ENCODE results near the gene LRRC43.
"Not testable (repeated sequence)": the region's sequence is repeated elsewhere in the genome, so short reads cannot be mapped to it uniquely, and the experiment has no call there.

Gene LRRC43

DNA sequence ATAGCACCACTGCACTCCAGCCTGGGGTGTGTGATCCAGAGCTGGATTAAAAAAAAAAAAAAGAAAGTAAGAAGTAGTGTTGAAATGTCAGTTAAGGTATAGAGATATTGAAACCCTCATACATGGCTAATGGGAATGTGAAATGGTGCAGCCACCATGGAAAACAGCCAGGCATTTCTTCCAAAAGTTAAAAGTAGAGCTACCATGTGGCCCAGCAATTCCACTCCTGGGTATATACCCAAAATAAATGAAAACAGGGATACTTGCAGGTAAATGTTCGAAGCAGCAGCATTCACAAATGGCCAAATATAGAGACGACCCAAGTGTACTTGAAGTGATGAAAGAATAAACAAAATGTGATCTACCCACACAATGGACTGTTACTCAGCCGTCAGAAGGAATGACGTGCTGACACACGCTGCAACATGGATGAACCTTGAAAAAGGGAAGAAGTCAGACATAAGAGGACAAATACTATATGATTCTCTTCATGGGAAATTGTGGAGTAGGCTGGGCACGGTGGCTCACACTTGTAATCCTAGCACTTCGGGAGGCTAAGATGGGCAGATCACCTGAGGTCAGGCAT, 24.1 kb upstream of the LRRC43 start:
- DNase-seq, result no peak

DNA sequence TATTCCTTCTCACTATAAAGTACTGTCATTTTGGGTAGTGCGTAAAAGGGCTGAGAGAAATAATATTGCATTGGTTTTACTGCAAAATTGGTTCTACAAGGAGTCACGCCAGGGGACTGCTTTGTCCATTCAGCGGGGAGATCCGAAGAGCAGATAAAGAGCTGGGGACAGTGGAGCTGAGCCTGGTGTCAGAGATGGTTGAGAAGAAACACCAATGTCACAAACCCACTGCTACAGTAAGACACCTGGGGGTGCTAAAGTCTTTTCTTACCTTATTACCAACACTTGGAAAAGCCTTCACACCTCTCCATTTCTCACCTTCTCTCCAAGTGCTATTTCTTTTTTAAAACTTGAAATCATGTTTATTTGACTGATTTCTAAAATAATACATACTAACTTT, 23.0 kb upstream of the LRRC43 start:
- DNase-seq, result no peak

- DNase-seq, result no peak
Observed at GRCh38 chr12:122160761-122161160, 22.2 kb upstream of the LRRC43 start.

GRCh38 chr12:122161682-122162081, 21.2 kb upstream of the LRRC43 start:
- no peak for DNase-seq

DNA sequence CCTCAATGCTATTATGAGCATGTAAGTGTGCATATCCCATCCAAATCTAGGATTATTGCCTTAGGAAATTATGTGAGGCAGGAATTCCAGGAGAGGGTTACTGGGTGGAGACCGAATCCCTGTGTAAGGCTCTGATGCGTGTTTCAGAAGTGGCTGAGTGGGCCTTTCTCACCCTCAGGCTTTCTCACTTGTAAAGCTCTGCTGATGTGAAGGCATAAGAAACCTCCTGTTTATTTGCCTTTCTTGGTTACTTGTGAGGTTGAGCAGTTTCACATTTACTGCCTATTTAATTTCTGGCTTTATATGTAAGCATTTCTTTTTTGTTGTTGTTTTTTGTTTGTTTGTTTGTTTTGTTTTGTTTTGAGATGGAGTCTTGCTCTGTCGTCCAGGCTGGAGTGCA, 19.9 kb upstream of the LRRC43 start:
- no peak for DNase-seq

GRCh38 chr12:122166422-122167349, 16.2 kb upstream of the LRRC43 start:
- peak; percentile 82 for DNase-seq

- no peak for DNase-seq
Observed at GRCh38 chr12:122167356-122167925, 15.5 kb upstream of the LRRC43 start.

DNA sequence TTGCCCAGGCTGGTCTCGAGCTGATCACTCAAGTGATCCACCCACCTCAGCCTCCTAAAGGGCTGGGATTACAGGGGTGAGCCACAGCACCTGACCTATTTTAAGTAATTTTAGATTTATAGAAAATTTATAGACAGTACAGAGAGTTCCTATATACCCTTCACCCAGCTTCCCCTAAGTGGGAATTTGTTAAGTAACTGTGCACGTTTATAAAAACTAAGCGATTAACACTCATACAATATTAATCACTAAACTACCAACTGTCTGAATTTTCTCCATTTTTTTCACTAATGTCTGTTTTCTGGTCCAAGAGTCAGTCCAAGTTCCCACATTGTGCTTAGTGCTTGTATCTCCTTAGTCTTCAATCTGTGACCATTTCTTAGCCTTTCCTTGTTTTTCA, 14.4 kb upstream of the LRRC43 start:
- DNase-seq, result no peak

DNA sequence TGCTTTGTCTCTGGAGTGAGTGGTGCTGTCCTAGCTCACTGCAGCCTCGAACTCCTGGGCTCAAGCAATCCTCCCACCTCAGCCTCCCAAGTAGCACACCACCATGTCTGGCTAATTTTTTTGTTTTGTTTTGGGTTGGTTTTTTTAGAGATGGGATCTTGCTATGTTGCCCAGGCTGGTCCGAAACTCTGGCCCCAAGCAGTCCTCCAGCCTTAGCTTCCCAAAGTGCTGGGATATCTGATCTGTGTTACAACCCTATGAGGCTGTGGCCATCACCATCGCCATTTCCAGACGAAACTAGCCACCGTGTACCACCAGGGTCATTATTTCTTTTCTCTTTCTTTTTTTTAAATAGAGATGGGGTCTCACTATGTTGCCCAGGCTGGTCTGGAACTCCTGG, 11.5 kb upstream of the LRRC43 start:
- DNase-seq, result no peak

DNA sequence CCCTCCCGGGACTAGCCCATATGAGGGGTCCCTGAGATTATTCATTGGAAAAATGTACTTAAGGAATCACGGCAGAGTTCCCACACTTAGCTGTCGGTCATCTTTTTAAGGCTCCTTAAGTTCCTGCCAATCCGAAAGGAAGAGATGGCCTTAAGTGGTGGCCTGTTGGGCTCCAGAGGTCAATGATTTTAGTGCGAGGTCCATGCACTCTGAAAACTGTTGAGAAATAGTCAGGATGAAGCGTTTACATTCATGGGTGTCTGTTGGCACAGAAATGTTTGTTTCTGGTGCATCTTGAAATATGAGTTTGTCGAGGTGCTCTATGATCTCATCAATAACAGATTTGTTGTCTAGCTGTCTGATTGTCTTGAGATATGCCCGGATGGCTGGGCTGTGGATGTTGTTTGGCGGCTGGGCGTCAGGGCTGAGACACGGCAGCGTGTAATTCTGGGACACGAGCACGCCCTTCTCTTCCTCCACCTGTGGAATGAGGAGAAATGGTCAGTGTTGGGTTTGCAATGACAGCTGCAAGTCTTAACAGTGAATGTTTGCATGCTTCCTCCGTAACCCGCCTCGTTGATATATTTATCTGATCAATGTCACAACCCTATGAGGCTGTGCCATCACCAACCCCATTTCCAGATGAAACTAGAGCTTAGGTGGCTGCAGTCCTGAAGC, 10.5 kb upstream of the LRRC43 start:
- DNase-seq, result no peak

GRCh38 chr12:122174155-122174845, 8.6 kb upstream of the LRRC43 start, which contains the start of gene IL31:
IL31 (minus strand) TSS chr12:122174221; CDS start chr12:122174172, 49 bp downstream.
- peak; percentile 67 for DNase-seq

DNA sequence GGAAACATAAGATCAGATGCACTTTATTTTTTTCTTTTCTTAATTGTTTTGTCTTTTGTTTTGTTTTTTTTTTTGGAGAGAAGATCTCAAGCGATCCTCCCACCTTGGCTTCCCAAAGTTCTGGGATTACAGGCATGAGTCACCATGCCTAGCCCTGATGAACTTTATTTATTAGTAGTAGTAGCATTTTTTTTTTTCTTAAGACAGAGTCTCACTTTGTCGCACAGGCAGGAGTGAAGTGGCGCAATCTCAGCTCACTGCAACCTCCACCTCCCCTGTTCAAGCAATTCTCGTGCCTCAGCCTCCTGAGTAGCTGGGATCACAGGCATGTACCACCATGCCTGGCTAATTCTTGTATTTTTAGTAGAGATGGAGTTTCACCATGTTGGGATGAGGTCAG, 6.5 kb upstream of the LRRC43 start:
- DNase-seq, result not testable (repeated sequence)

GRCh38 chr12:122183588-122183940, 641 bp downstream of the LRRC43 start:
- no peak for DNase-seq

- DNase-seq, result no peak
Observed at GRCh38 chr12:122184517-122184916, 1.6 kb downstream of the LRRC43 start.

DNA sequence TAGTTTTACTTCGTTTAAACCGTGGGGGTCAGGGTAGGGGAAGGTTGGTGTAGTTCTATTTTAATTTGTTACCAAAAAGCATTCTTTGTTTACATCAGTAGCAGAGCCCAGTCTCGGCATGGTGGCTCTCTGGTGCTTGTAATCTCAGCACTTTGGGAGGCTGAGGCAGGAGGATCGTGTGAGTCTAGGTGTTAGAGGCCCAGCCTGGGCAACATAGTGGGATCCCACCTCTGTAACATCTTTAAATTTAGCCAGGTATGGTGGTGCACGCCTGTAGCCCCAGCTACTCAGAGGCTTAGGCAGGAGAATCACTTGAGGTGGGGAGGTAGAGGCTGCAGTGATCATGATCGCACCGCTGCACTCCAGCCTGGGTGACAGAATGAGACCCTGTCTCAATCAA, 2.2 kb downstream of the LRRC43 start:
- no peak for DNase-seq

DNA sequence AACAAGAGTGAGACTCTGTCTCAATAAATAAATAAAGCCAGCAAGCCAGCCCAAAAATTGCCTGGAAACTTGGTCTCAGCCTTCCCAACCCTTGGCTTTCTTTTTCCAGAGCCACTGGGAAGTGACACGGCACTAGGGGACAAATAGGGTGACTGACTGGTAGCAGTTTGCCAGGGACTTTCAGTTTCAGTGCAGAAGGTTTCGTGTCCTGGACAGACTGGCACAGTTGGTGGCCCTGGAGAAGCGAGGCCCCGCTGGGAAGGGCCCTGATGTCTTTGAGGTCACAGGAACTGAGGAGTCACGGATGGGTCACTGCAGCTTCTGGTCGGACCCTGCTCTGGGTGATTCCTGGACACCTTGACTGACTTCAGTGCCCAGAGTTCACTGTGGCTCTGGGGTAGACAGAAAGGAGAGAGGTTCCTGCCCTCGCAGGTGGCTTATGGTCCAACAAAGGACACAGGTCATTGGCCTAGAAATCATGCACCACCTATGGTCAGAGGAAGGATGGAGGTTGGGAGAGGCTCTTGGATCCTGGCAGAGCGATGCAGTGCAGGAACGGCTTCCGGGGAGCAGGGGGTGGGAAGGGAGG, 2.7 kb downstream of the LRRC43 start:
- no peak for DNase-seq

DNA sequence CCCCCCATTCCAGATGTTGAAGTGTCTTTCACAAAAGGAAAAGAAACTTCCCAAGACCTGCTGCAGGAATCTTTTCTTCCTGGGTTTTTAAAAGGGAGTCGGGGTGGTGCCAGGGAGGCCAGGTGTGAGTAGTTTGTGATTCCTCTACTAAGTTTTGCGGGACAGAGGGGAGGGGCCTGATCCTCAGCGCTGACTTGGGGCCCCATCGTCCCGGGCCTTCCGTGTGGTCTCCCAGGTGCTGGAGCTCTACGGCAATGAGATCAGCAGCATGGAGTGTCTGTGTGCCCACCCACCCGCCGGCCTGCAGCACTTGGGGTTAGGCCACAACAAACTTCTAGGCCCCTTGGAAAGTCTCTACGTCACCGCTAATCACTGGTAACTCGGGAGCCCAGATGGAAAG, 4.5 kb downstream of the LRRC43 start:
- DNase-seq, result no peak

GRCh38 chr12:122189626-122190475, 6.9 kb downstream of the LRRC43 start:
- no peak for DNase-seq

GRCh38 chr12:122190842-122191668, 8.1 kb downstream of the LRRC43 start:
- peak; percentile 81 for DNase-seq

- no peak for DNase-seq
Observed at GRCh38 chr12:122192441-122192840, 9.5 kb downstream of the LRRC43 start.

GRCh38 chr12:122194804-122195203, 11.9 kb downstream of the LRRC43 start:
- no peak for DNase-seq
